ENCODE results near the gene KCNG2.
"Not testable (repeated sequence)": the region's sequence is repeated elsewhere in the genome, so short reads cannot be mapped to it uniquely, and the experiment has no call there.

The KCNG2 gene

GRCh38 chr18:79861687-79862086 lies 63.9 kb downstream of the KCNG2 start:
- TF ChIP-seq, protein P1, sequence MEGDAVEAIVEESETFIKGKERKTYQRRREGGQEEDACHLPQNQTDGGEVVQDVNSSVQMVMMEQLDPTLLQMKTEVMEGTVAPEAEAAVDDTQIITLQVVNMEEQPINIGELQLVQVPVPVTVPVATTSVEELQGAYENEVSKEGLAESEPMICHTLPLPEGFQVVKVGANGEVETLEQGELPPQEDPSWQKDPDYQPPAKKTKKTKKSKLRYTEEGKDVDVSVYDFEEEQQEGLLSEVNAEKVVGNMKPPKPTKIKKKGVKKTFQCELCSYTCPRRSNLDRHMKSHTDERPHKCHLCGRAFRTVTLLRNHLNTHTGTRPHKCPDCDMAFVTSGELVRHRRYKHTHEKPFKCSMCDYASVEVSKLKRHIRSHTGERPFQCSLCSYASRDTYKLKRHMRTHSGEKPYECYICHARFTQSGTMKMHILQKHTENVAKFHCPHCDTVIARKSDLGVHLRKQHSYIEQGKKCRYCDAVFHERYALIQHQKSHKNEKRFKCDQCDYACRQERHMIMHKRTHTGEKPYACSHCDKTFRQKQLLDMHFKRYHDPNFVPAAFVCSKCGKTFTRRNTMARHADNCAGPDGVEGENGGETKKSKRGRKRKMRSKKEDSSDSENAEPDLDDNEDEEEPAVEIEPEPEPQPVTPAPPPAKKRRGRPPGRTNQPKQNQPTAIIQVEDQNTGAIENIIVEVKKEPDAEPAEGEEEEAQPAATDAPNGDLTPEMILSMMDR (conservative IDR thresholded peaks at IDR 0.05; ENCODE audit: low read depth, low read length) = no peak

DNA sequence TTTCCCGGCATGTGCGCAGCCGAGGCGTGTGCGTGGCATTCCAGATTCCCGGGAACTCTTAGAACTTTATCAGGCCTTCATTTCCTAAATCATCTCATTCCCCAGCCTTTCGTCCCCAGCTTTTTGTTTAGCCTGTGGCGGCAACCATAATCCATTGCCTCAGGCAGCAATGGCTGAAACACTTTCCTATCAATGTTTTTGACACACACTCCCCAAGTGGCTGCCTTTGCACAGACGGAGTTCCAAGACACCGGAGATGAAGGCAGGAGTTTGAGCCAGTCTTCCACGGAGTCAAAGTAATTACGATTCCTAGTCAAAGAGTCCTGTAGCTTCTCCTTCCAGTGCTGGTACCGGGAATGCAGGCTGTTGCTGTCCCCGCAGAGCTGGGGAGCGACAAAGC lies 64.8 kb downstream of the KCNG2 start:
- no peak for DNase-seq (ENCODE audit: low read depth)
- TF ChIP-seq, protein P1 (conservative IDR thresholded peaks at IDR 0.05; ENCODE audit: low read depth, low read length) = no peak
- no peak overlapping the region for H3K4me3 ChIP-seq (ENCODE audit: low read length)

More at GRCh38 chr18:79861687-79862086, 63.9 kb downstream of the KCNG2 start:
- no peak overlapping the region for H3K4me3 ChIP-seq (ENCODE audit: low read length)
- DNase-seq (ENCODE audit: low read depth) = no peak

GRCh38 chr18:79863161-79864005 lies 65.6 kb downstream of the KCNG2 start:
- TF ChIP-seq, protein P1 (conservative IDR thresholded peaks at IDR 0.05; ENCODE audit: low read depth, low read length) = no peak
- no peak overlapping the region for H3K4me3 ChIP-seq (ENCODE audit: low read length)
- DNase-seq (ENCODE audit: low read depth) = no peak

GRCh38 chr18:79864006-79864725 lies 66.4 kb downstream of the KCNG2 start:
- no peak for DNase-seq (ENCODE audit: low read depth)
- TF ChIP-seq, protein P1 (conservative IDR thresholded peaks at IDR 0.05; ENCODE audit: low read depth, low read length) = no peak
- no peak overlapping the region for H3K4me3 ChIP-seq (ENCODE audit: low read length)

GRCh38 chr18:79864955-79865354 lies 67.2 kb downstream of the KCNG2 start:
- not testable (repeated sequence) for H3K4me3 ChIP-seq (ENCODE audit: low read length); DNase-seq (ENCODE audit: low read depth)

GRCh38 chr18:79865951-79866350 lies 68.2 kb downstream of the KCNG2 start:
- not testable (repeated sequence) for DNase-seq (ENCODE audit: low read depth); H3K4me3 ChIP-seq (ENCODE audit: low read length)

GRCh38 chr18:79866889-79867574 lies 69.3 kb downstream of the KCNG2 start:
- TF ChIP-seq, protein P1 (conservative IDR thresholded peaks at IDR 0.05; ENCODE audit: low read depth, low read length) = no peak
- DNase-seq (ENCODE audit: low read depth) = no peak
- H3K4me3 ChIP-seq (ENCODE audit: low read length) = no peak overlapping the region

All from retinal pigment epithelial cell (primary cell).